ENCODE measurements around the gene SLC35G4. TPM values are rescaled to one million over a fixed set of nuclear protein-coding genes. Genes with fewer than 3 reads are reported as not detected.
"Not testable (repeated sequence)": the region's sequence is repeated elsewhere in the genome, so short reads cannot be mapped to it uniquely, and the experiment has no call there.

The SLC35G4 gene
- polyA plus RNA-seq, 1 donor from 2014 or later = not detected

GRCh38 chr18:11600321-11600720 lies 9.1 kb upstream of the SLC35G4 start:
- no peaks in the 10 kb centered on the region for H3K9me2 ChIP-seq (ENCODE audit: insufficient read depth, low read length)
- no peaks in the 10 kb centered on the region for H3K27me3 ChIP-seq (ENCODE audit: insufficient read depth, low read depth, low read length)
- no peak overlapping the region for H2AFZ ChIP-seq (ENCODE audit: low read depth, low read length)
- H3K4me3 ChIP-seq (ENCODE audit: low read length) = no peak overlapping the region
- no peaks in the 10 kb centered on the region for H3K36me3 ChIP-seq (ENCODE audit: insufficient read depth, low read length)
- no peak overlapping the region for H3K27ac ChIP-seq (ENCODE audit: low read length)
- H3F3A ChIP-seq (ENCODE audit: insufficient read depth, low read length, poor library complexity, severe bottlenecking) = no peaks in the 10 kb centered on the region
- H3K9ac ChIP-seq (ENCODE audit: low read length) = no peak overlapping the region
- no peak overlapping the region for H3K4me2 ChIP-seq (ENCODE audit: low read length)
- H3K79me2 ChIP-seq (replicated peaks; ENCODE audit: insufficient read depth, low read length) = no peaks in the 10 kb centered on the region
- H4K20me1 ChIP-seq (ENCODE audit: insufficient read depth) = no peaks in the 10 kb centered on the region
- no peaks in the 10 kb centered on the region for H3K9me3 ChIP-seq (ENCODE audit: low read length)
- TF ChIP-seq RAD21 (conservative IDR thresholded peaks at IDR 0.05) = no peak
- TF ChIP-seq MXI1 (conservative IDR thresholded peaks at IDR 0.05; ENCODE audit: poor library complexity, severe bottlenecking) = no peak
- TF ChIP-seq CTCF (IDR thresholded peaks at IDR 0.05; ENCODE audit: poor library complexity, severe bottlenecking) = no peak
- TF ChIP-seq SMC3 (conservative IDR thresholded peaks at IDR 0.05; ENCODE audit: poor library complexity) = no peak
- no peak for TF ChIP-seq TAF1 (IDR thresholded peaks at IDR 0.05; ENCODE audit: low read depth)

GRCh38 chr18:11607906-11608305 lies 1.5 kb upstream of the SLC35G4 start:
- Histone ChIP-seq H3K27me3 (ENCODE audit: insufficient read depth, low read depth, low read length) (no peaks in the 10 kb centered on the region), H3K9ac (ENCODE audit: low read length) (no peak overlapping the region), H3K4me2 (ENCODE audit: low read length) (no peak overlapping the region), H3K27ac (ENCODE audit: low read length) (no peak overlapping the region), H2AFZ (ENCODE audit: low read depth, low read length) (no peak overlapping the region), H3F3A (ENCODE audit: insufficient read depth, low read length, poor library complexity, severe bottlenecking) (no peaks in the 10 kb centered on the region), H3K79me2 (replicated peaks; ENCODE audit: insufficient read depth, low read length) (no peaks in the 10 kb centered on the region), H3K36me3 (ENCODE audit: insufficient read depth, low read length) (no peaks in the 10 kb centered on the region), H3K4me3 (ENCODE audit: low read length) (no peak overlapping the region), H4K20me1 (ENCODE audit: insufficient read depth) (no peaks in the 10 kb centered on the region), H3K9me3 (ENCODE audit: low read length) (no peaks in the 10 kb centered on the region), H3K9me2 (ENCODE audit: insufficient read depth, low read length) (no peaks in the 10 kb centered on the region)
- TF ChIP-seq RAD21 (conservative IDR thresholded peaks at IDR 0.05) = no peak
- no peak for TF ChIP-seq POLR2AphosphoS5 (IDR thresholded peaks at IDR 0.05)
- no peak for TF ChIP-seq EP300 (conservative IDR thresholded peaks at IDR 0.05; ENCODE audit: poor library complexity, severe bottlenecking)
- TF ChIP-seq TAF1 (IDR thresholded peaks at IDR 0.05; ENCODE audit: low read depth) = no peak
- no peak for TF ChIP-seq EZH2 (IDR thresholded peaks at IDR 0.05; ENCODE audit: borderline replicate concordance, insufficient read depth, low read length, poor library complexity, severe bottlenecking)

GRCh38 chr18:11608618-11609017 lies 778 bp upstream of the SLC35G4 start:
- not testable (repeated sequence) for H3K9me2 ChIP-seq (ENCODE audit: insufficient read depth, low read length); H4K20me1 ChIP-seq (ENCODE audit: insufficient read depth); H3K9ac ChIP-seq (ENCODE audit: low read length); H3K27me3 ChIP-seq (ENCODE audit: insufficient read depth, low read depth, low read length); H3F3A ChIP-seq (ENCODE audit: insufficient read depth, low read length, poor library complexity, severe bottlenecking); H3K9me3 ChIP-seq (ENCODE audit: low read length); H3K36me3 ChIP-seq (ENCODE audit: insufficient read depth, low read length); H3K27ac ChIP-seq (ENCODE audit: low read length); H3K4me2 ChIP-seq (ENCODE audit: low read length); H3K79me2 ChIP-seq (replicated peaks; ENCODE audit: insufficient read depth, low read length); H3K4me3 ChIP-seq (ENCODE audit: low read length); H2AFZ ChIP-seq (ENCODE audit: low read depth, low read length)

GRCh38 chr18:11613073-11613472 lies 3.7 kb downstream of the SLC35G4 start:
- H3K79me2 ChIP-seq (replicated peaks; ENCODE audit: insufficient read depth, low read length); H3K9me3 ChIP-seq (ENCODE audit: low read length); H4K20me1 ChIP-seq (ENCODE audit: insufficient read depth); H3F3A ChIP-seq (ENCODE audit: insufficient read depth, low read length, poor library complexity, severe bottlenecking); H3K27ac ChIP-seq (ENCODE audit: low read length); H2AFZ ChIP-seq (ENCODE audit: low read depth, low read length); H3K4me2 ChIP-seq (ENCODE audit: low read length); H3K27me3 ChIP-seq (ENCODE audit: insufficient read depth, low read depth, low read length); H3K36me3 ChIP-seq (ENCODE audit: insufficient read depth, low read length); H3K4me3 ChIP-seq (ENCODE audit: low read length); H3K9me2 ChIP-seq (ENCODE audit: insufficient read depth, low read length); H3K9ac ChIP-seq (ENCODE audit: low read length): not testable (repeated sequence)

- not testable (repeated sequence) for H3K9me3 ChIP-seq (ENCODE audit: low read length); H3F3A ChIP-seq (ENCODE audit: insufficient read depth, low read length, poor library complexity, severe bottlenecking); H3K9me2 ChIP-seq (ENCODE audit: insufficient read depth, low read length)
Observed at GRCh38 chr18:11613611-11614010, 4.2 kb downstream of the SLC35G4 start.

GRCh38 chr18:11614042-11614441 lies 4.6 kb downstream of the SLC35G4 start:
- H3K4me3 ChIP-seq (ENCODE audit: low read length); H3K27me3 ChIP-seq (ENCODE audit: insufficient read depth, low read depth, low read length); H3K27ac ChIP-seq (ENCODE audit: low read length): not testable (repeated sequence)

More at GRCh38 chr18:11613611-11614010, 4.2 kb downstream of the SLC35G4 start:
- H3K9ac ChIP-seq (ENCODE audit: low read length); H3K36me3 ChIP-seq (ENCODE audit: insufficient read depth, low read length); H2AFZ ChIP-seq (ENCODE audit: low read depth, low read length); H4K20me1 ChIP-seq (ENCODE audit: insufficient read depth); H3K4me2 ChIP-seq (ENCODE audit: low read length); H3K79me2 ChIP-seq (replicated peaks; ENCODE audit: insufficient read depth, low read length); H3K4me3 ChIP-seq (ENCODE audit: low read length); H3K27me3 ChIP-seq (ENCODE audit: insufficient read depth, low read depth, low read length); H3K27ac ChIP-seq (ENCODE audit: low read length): not testable (repeated sequence)

More at GRCh38 chr18:11614042-11614441, 4.6 kb downstream of the SLC35G4 start:
- H4K20me1 ChIP-seq (ENCODE audit: insufficient read depth); H2AFZ ChIP-seq (ENCODE audit: low read depth, low read length); H3K9me3 ChIP-seq (ENCODE audit: low read length); H3K4me2 ChIP-seq (ENCODE audit: low read length); H3K9me2 ChIP-seq (ENCODE audit: insufficient read depth, low read length); H3K36me3 ChIP-seq (ENCODE audit: insufficient read depth, low read length); H3K79me2 ChIP-seq (replicated peaks; ENCODE audit: insufficient read depth, low read length); H3K9ac ChIP-seq (ENCODE audit: low read length); H3F3A ChIP-seq (ENCODE audit: insufficient read depth, low read length, poor library complexity, severe bottlenecking): not testable (repeated sequence)

Measured in neural cell (in vitro differentiated cells).